DND-41 (cell line): Measurements from ENCODE around the gene UPP1.
A peak's percentile ranks its signal among the peaks of the same experiment; 100 is the strongest.

Source experiments
- ATAC-seq: fragments of 200-7000 bp; cut with Tn5 transposase; 3 replicates; pipeline ENCODE4 v1.9.1; 2021; ENCODE audit warnings: low read depth; ENCODE audit not compliant: insufficient read depth
- DNase-seq: peaks from one replicate; pipeline ENCODE4 v3.0.0-alpha.2; 2020
- H2AFZ ChIP-seq: 2 replicates; pipeline ENCODE4 v1.6.0; 2012; ENCODE audit warnings: low read depth, low read length
- H3K27ac ChIP-seq: 2 replicates; pipeline ENCODE4 v1.5.1; 2012; ENCODE audit warnings: low read length, inconsistent platforms
- H3K27me3 ChIP-seq: fragments of 200-600 bp; sonication (generic); 2 replicates; pipeline ENCODE4 v1.6.0; 2012; ENCODE audit warnings: low read length, mild to moderate bottlenecking, inconsistent platforms; ENCODE audit not compliant: insufficient read depth, poor library complexity
- H3K36me3 ChIP-seq: 2 replicates; pipeline ENCODE4 v1.5.1; 2012; ENCODE audit warnings: low read length, inconsistent platforms; ENCODE audit not compliant: insufficient read depth
- H3K4me1 ChIP-seq: 2 replicates; pipeline ENCODE4 v1.5.1; 2012; ENCODE audit warnings: mild to moderate bottlenecking, low read length; ENCODE audit not compliant: insufficient read depth
- H3K4me2 ChIP-seq: 2 replicates; pipeline ENCODE4 v1.6.0; 2012; ENCODE audit warnings: mild to moderate bottlenecking, moderate library complexity, low read length, inconsistent platforms; ENCODE audit not compliant: insufficient read depth
- H3K4me3 ChIP-seq, 2 experiments: fragments of 200-600 bp in 1 of 2; shearing (Covaris generic) in 1 of 2; 2 replicates each; pipeline ENCODE4 v1.5.1; 2012 to 2016; ENCODE audit warnings: inconsistent platforms in 2 of 2, low read length in 2 of 2, mild to moderate bottlenecking in 2 of 2, low read depth in 1 of 2, moderate library complexity in 1 of 2
- H3K79me2 ChIP-seq: 2 replicates; pipeline ENCODE4 v1.6.0; 2012; ENCODE audit warnings: low read length, inconsistent platforms; ENCODE audit not compliant: insufficient read depth
- H3K9ac ChIP-seq: 2 replicates; pipeline ENCODE4 v1.6.0; 2012; ENCODE audit warnings: low read depth, mild to moderate bottlenecking, inconsistent platforms, low read length, moderate library complexity
- H3K9me3 ChIP-seq: 2 replicates; pipeline ENCODE4 v1.5.1; 2012; ENCODE audit warnings: low read length, moderate library complexity, mild to moderate bottlenecking, inconsistent platforms; ENCODE audit not compliant: insufficient read depth, severe bottlenecking
- H4K20me1 ChIP-seq: 2 replicates; pipeline ENCODE4 v1.6.0; 2012; ENCODE audit warnings: low read length; ENCODE audit not compliant: insufficient read depth
- CTCF ChIP-seq: IDR thresholded peaks from 2 replicates; pipeline ENCODE4 v1.5.1; 2012; ENCODE audit warnings: borderline replicate concordance, low read length, moderate library complexity, mild to moderate bottlenecking; ENCODE audit not compliant: poor library complexity, severe bottlenecking; ENCODE audit errors: extremely low read depth
- EZH2 ChIP-seq: IDR thresholded peaks from 3 replicates; pipeline ENCODE4 v1.6.1; 2012; ENCODE audit warnings: borderline replicate concordance, low read depth, mild to moderate bottlenecking, moderate library complexity, low read length, inconsistent platforms; ENCODE audit not compliant: severe bottlenecking

Gene UPP1

DNA sequence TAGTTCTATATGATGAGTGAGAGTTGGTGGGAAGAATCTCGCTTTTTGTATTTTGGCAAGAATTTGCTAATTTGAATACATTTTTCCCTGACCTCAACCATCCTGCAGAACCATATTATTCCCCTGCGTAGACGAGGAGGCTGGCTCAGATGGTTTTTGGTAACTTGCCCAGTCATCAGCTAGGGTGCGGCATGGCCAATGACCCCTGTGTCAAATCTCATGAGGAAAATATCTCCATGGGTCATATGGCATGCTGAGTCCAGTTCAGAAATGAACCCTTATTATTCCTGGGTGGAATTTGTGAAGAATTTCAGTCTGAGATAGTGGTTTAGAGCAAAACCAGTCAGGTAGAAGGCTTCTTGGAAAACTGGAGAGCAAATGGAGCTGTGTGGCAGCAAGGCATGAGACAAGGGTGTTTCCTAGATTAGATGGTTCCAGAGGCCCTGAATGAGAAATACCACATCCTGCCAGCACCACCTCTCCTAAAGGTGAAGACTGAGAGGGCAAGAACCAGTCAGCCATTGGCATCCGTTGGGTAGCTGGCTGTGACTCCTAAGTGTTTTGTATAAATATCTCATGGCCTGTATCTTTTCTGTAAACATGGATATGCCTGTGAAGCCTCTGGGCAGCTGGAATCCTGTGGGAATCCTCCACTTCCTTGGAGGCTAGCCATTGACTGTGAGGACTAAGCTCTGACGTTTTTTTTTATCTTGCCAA, 5.8 kb upstream of the UPP1 start:
- Histone ChIP-seq H3K36me3 (no peaks in the 10 kb centered on the region), H3K9me3 (peaks cover under 1% of the 10 kb centered on the region), H2AFZ (no peak overlapping the region), H3K4me1 (no peaks in the 10 kb centered on the region), H3K4me3 (no peak overlapping the region), H3K9ac (no peak overlapping the region), H3K27ac (no peak overlapping the region), H4K20me1 (no peaks in the 10 kb centered on the region), H3K27me3 (no peaks in the 10 kb centered on the region), H3K4me2 (no peak overlapping the region), H3K79me2 (no peaks in the 10 kb centered on the region)
- DNase-seq (no peak), ATAC-seq (no peak)
- TF ChIP-seq EZH2 (no peak), CTCF (no peak)

- Histone ChIP-seq H3K79me2 (no peaks in the 10 kb centered on the region), H4K20me1 (no peaks in the 10 kb centered on the region), H3K4me1 (no peaks in the 10 kb centered on the region), H3K27me3 (no peaks in the 10 kb centered on the region), H2AFZ (no peak overlapping the region), H3K36me3 (no peaks in the 10 kb centered on the region), H3K9ac (no peak overlapping the region), H3K4me3 (no peak overlapping the region), H3K27ac (no peak overlapping the region), H3K4me2 (no peak overlapping the region), H3K9me3 (peaks cover 6% of the 10 kb centered on the region)
- DNase-seq = peak; percentile 40
- ATAC-seq = peak; percentile 83
- TF ChIP-seq EZH2 (no peak), CTCF (no peak)
These were observed 4.2 kb upstream of the UPP1 start for GRCh38 chr7:48084727-48085432.

DNA sequence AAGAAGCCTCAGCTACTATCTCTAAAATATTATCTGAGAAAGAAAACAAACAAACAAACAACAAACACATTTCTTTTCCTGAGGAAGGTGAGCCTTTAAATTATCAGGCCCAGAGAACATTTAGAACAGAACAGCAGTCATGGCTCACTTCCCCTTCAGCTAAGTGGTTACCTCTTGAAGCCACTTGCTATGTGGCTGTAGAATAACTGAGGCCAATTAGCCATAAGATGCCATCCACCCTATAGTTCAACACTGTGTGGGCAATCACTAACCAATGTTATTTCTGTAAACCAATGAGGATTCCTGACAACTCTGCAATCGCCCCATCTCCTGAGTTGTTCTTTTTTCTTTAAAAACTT, 3.7 kb upstream of the UPP1 start:
- no peaks in the 10 kb centered on the region for H3K36me3 ChIP-seq
- peaks cover 6% of the 10 kb centered on the region for H3K9me3 ChIP-seq
- H3K79me2 ChIP-seq = no peaks in the 10 kb centered on the region
- H3K4me3 ChIP-seq = no peak overlapping the region
- no peak overlapping the region for H3K9ac ChIP-seq
- no peak for ATAC-seq
- H3K4me2 ChIP-seq = no peak overlapping the region
- H4K20me1 ChIP-seq = no peaks in the 10 kb centered on the region
- TF ChIP-seq EZH2 (no peak), CTCF (no peak)
- no peak overlapping the region for H2AFZ ChIP-seq
- no peak for DNase-seq
- no peaks in the 10 kb centered on the region for H3K27me3 ChIP-seq
- H3K4me1 ChIP-seq = no peaks in the 10 kb centered on the region
- H3K27ac ChIP-seq = no peak overlapping the region
